ENCODE data around the gene GPR39.

The GPR39 gene

DNA sequence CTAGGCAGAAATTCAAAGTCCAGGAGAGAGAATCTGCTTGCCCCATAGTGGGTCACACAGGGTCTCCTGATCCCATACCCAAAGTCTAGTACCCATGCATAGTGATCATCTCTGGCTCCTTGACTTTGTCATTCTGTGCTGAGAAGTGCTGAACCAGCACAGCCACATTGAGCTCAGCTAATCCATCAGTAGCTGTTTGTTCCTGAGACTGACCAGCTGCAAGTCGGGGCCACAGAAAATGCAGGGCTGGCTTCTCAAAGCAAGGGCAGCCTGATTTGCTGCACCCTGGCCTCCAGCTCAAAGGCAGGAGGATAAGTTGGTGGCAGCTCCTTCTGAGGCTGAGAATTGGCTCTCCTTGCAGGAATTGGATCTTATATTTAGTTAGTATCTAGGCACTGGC lies 181.2 kb downstream of the GPR39 start:
- DNase-seq (ENCODE audit: low read depth in 1 of 2, low spot score in 1 of 2): no peak

DNA sequence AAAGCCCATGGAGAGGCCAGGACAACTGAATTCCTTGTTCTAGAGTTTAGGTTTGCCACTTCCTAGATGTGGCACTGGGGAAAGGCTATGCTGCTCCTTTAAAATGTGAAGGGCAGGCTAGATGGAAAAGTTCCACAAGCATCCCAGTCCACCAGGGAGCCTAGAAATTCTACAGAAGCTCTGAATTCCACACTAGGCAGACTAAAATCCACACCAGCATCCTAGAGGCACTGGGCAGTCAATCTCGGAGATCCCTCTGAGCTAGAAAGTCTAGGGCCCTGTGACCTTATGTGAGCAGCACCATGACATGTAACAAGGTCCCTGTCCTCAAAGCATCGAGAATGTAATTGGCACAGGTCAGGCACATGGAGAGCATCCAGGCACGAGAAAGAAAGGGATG lies 181.9 kb downstream of the GPR39 start:
- no peak for DNase-seq (ENCODE audit: low read depth in 1 of 2, low spot score in 1 of 2)

DNA sequence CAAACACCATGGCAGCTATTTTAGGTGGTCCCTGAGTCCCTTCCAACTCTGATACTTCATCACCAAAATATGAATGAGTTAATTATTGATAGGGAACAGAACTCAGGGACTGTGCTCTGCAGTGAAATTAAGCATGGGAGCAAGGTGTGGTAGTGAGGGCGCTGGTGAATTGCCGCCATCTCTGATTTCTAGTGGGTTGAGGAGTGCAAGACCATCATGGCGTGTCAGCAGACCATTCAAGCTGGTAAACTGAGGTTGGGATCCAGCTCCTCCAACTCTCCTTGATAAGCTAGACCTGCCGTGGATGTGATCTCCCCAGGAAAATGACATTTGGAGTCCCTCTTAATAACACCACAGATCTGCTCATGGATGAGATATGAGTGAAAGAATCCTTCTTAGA lies 183.0 kb downstream of the GPR39 start:
- DNase-seq (ENCODE audit: low read depth in 1 of 2, low spot score in 1 of 2): no peak

DNA sequence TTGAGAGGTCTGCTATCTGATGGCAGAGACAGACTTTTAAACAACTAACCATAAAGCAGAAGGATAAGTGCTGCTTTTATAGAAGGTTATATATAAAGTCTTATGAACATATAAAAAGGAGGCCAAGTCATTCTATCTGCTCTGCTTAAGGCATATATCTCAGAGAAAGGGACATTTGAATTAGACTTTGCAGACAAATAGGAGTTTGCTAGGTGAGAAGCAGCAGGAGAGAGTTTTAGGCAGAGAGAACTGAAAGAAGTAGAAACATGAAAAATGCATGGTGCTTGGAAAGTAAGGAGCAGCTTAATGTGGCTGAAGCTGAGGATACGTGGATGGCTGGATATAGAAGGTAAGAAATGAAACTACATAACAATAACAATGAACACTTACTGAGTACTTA lies 188.0 kb downstream of the GPR39 start:
- no peak for DNase-seq (ENCODE audit: low read depth in 1 of 2, low spot score in 1 of 2)

DNA sequence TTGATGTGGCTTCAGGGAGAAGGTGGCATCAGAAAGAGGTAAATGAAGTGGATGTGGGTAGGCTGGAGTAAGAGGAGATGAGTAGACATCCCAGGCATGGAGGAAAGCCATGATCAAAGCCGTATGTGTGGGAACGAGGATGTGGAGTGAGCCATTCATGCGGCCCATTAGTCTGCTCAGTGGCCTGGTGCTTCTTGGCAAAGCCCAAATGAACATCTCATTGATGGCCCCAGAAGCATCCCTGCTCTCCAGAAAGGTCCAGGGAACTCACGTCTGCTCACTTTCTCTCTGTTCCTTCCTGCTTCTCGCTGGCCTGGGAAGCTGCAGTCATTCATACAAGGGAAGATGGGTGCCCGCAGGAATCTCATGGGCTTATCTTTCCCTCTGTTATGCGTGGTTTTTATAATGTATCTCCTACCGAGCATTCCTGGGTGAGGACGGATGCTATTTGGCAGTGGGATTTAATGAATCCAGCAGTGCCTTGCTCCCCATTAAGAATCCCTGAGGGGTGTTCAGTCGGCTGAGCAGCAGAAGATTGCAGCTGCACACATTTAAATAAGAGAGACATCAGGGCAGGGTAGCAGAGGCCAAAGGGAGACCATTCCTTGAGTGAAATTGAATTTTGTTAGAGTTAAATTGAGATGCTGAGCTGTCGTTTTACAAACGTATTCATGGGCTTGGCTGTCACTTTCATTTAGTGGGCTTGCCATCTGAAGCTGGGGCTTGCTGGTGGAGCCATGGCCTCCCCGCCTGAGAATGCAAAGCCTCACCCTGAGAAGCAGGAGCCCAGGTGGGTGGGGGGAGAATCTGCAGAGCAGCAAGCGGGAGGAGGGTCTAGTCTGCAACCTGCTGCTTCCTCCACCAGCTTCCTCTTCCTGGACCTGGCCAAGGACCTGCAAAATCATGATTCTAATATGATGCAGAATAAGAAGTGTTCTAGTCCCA lies 188.9 kb downstream of the GPR39 start:
- no peak for DNase-seq (ENCODE audit: low read depth in 1 of 2, low spot score in 1 of 2)

DNA sequence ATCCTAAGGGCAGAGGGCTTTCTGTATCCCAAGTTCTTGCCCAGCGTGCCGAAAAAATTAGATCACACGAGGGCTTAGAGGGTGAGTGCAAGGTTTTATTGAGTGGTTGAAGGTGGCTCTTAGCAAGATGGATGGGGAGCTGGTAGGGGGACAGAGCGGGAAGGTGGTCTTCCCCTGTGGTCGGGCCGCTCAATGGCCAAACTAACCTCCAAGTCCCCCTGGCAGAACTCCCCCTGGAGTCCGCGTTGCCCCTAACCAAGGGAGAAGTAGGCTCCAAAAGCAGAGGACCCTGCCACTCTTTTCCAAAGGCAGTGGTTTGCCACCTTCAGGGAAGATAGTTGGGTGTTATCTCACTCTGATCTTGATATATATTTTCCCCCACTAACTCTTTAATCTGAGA lies 190.0 kb downstream of the GPR39 start:
- DNase-seq (ENCODE audit: low read depth in 1 of 2, low spot score in 1 of 2): no peak

DNA sequence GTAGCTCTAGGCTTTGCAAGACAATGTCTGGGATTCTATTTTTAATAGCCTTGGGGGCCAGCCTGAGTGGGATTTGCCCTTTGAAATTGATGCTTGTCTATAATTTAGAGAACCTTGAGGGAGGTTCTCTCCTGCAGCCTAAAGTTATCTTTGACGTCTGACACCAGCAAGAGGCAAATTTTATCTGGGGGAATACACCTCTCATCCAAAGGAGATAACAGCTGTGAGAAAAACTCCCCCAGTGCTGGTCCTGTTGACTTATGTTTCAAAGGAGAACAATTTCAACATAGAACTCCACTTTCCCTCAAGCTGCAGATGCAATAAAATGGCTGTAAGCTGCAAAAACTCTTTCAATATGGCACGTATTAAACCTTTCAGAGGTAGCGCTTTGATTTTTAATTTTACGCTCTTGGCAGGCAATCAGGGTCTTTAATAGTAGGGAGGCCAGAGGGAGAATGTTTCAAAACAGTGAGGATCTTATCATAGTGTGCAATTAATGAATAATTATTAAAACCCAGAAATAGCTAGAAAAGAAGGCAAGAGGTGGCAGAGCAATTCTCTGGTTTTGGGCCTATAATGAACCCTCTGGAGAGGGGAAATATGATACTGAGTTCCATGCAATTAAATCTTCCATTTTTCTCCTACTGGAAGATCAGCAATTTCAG lies 191.0 kb downstream of the GPR39 start:
- no peak for DNase-seq (ENCODE audit: low read depth in 1 of 2, low spot score in 1 of 2)

DNA sequence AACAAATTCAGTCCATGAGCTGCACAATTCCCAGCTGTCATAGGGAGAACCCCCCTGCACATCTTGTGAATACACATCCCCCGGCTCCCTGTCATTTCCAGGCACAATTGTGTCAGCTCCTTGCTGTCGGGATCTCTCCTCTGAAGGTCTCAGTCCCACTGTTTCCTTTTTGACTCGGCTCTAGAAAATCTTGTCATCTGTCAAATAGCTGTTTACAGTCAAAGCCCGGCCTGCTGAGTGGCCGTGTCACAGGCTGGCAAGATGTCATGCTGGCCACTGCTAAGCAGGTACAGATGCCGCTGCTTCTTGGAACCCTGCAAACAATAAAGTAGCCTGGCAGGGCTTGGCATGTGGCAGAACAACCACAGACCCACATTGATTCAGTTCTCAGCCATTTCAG lies 191.7 kb downstream of the GPR39 start:
- no peak for DNase-seq (ENCODE audit: low read depth in 1 of 2, low spot score in 1 of 2)

DNA sequence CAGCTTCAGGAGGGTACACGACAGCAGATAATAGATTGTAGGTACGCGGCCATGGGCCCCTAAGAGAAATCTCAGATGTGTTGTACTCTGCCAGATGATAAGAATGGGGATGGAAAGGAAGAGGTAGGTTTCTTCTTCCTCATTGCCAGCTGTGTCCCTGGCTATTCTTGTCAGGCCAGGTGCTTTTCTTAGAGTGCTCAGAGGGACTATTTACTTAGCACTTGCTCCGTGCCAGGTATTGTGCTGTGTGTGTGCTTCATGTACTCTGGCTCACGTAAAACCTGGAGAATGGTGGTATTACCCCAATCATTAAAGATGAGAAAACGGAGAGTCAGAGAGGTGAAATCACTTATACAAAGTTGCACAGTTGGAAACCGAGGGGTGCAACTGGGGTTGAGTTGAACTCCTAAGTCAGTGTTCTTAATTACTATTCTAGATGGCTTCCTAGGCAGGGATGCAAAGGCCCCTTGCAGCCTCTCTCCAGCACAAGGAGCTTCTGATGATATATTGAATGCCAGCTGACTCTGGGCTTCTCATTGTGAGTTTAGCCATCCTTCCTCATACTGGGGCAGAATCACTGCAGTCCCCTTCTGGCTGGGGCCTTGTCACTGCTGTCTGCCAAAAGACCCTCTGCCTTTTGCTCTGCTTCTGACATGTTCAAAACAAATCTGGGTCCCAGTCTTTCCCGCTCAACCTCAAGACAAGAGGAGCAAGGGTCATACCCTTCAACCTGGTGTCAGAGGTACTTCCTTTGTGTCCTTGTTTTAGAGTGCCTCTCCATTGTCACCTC lies 192.7 kb downstream of the GPR39 start:
- no peak for DNase-seq (ENCODE audit: low read depth in 1 of 2, low spot score in 1 of 2)

DNA sequence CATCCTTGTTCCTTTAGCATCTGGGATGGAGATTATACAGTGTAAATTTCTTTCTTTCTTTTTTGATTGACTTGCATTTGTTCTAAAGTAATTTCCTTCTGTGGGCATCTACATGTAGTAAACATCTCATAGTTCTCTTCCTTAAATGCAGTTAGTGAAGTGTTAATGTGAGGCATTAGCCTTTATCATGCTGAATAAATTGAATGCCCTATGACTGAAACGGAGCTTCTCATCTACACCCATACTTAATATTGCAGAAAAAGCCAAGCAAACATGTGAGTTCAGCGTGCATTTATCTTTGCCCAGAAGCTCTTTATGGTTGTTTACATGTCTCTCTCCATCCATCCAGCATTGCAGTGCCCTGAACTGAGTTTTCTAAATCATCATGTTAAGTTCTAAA lies 195.1 kb downstream of the GPR39 start:
- no peak for DNase-seq (ENCODE audit: low read depth in 1 of 2, low spot score in 1 of 2)

DNA sequence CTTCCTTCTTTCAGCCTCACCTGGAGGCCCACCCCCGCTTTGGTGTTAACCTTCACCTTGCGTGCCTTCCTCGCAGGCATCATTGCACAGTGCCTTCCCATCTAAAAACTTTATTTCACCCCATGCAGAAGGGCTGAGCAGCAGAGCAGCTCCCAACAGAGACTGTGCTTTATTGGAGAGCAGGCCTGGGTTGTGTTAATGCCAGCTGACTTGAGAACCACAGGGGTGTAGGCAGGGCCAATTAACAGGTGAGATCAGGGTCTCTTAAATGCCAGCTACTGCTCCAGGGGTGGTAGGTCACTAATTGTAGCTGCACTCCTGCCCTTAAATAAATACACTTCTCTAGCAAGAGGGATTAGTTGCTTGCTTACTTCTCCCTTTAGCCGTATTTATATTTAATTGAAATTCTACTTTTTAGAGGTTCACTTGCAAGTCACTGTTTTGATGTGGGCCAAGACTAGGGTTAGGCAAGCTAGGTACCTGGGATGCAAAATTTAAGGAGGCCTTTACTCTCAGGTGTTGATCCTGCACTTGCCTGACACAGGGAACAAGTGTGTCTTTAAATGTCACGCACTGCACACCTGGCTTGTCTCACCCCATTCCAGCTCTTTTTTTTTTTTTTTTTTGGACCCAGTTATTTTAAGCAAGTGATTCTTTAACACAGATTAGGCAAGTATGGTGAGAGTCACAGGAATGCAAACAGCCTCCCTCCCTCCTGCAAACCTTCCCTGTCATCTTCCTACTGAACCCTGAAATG lies 198.9 kb downstream of the GPR39 start:
- DNase-seq (ENCODE audit: low read depth in 1 of 2, low spot score in 1 of 2): no peak

DNA sequence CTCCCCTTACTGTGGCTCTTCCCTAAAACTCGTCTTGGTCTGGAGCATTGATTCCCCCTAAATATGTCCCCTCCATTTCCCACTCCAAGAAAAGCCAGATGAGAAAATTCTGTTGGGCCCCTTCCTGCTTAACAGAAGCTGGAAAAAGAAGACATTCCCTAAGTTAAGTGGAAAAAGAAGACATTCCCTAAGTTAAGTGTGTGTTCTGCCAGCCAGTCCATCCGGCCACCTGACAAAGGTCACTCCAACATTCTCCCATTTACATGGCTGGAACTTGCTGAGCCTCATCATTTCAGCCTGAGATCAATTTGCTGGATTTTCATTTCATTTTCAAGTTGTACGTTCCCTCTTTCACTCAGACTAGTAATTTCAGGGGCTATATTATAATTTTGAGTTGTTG lies 201.4 kb downstream of the GPR39 start:
- DNase-seq (ENCODE audit: low read depth in 1 of 2, low spot score in 1 of 2): no peak

DNA sequence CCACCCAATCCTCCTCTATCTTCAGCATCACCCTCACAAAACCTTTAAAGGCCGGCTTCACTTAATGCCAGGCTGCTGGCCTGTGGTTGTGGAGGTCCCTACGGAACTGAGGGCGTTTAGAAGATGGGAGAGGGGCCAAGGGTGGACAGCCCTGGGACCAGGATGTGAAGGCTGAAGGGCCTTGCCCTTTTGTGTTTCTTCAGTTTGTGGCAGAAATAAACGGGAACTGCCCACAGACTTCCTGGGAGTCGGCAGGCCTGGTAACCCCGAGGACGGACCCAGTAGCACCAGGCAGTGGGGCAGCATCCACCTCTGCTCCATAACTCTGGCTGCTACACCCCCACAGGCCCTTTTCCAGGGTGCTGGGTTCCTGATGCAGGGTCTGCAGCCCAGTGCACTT lies 202.1 kb downstream of the GPR39 start:
- no peak for DNase-seq (ENCODE audit: low read depth in 1 of 2, low spot score in 1 of 2)

DNA sequence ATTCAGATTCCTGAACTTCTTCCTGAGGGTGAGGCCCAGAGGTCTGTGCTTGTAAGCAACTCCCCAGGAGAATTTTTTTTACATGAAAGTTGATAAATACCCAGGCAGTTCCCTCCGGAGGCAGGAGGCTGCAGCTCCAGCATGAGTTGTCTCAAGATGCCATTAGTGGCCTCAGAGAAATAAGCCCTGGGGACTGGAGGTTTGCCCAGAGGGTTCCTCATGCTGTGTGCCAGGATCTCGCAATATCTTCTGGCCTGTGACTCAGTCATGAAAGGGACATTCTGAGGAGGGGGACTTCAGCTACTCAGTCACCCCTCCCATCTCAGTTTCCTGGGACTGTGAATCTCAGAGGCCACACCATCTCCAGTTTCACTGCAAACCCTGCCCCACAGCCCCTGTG lies 203.5 kb downstream of the GPR39 start:
- no peak for DNase-seq (ENCODE audit: low read depth in 1 of 2, low spot score in 1 of 2)

DNA sequence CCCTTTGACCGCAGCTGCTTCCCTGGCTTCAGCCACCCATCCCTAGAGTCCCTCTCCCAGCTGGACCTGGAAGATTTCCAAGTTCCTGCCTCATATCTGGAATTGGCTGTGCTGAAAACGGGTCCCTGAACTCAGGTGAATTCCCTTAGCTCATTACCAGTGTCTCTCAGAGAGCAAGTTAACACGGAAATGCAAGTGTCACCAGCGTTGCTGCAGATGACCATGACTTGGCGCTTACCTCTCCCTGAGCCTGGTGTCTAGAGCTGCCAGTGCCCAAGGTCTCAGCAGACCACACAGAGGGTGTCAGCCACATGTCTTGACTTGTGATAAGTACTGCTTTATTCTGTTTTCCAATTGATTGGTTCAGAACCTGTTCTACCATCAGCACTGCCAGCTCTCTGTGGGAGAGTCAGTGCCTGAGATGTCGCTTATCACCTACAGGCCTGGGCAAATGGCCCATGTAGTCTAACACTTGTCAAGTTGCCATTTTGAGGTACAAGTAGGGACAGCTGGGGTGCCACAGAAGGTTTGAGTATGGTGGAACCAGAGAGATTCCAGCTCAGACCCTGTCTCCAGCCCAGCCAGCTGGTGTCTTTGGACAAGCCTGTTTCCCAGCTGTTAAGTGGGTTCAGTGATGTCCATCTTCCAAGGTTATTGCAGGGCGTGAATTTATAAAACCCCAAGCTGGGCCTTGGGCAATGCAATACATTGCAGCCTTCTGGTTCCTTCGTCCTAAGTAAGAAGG lies 204.7 kb downstream of the GPR39 start:
- DNase-seq (ENCODE audit: low read depth in 1 of 2, low spot score in 1 of 2): no peak

DNA sequence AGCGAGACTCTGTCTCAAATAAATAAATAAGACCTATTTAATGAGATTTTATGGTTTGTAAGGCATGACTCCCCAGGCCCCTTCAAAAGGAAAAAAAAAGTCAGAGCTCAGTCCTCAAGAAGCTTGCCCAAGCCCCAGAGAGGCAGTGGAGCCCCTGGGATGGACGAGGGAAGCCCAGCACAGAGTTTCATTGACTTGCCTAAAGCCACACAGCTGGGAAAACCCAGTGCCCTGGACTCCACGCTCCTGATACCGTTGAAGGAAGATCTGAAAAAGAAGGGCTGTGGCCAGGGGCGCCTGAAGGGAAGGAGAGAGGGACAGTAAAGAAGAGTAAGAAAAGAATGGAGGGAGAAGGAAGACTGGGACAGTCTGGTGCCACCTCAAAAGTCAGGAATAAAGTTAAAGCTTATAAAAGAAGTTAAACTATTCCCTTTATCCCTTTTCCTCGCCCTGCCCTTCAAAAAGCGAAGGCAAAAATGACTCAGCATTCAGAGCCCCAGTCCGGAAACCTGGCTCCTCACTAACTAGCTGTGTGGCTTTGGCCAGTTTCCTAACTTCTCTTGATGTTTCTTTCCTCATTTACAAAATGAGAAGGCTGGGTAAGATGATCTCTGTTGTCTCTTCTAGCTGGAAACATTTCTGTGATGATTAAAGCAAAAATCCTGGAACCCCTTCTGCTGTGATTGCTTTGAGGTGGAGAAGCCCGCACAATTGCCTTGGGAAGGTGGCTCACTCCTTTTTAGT lies 206.7 kb downstream of the GPR39 start:
- no peak for DNase-seq (ENCODE audit: low read depth in 1 of 2, low spot score in 1 of 2)

DNA sequence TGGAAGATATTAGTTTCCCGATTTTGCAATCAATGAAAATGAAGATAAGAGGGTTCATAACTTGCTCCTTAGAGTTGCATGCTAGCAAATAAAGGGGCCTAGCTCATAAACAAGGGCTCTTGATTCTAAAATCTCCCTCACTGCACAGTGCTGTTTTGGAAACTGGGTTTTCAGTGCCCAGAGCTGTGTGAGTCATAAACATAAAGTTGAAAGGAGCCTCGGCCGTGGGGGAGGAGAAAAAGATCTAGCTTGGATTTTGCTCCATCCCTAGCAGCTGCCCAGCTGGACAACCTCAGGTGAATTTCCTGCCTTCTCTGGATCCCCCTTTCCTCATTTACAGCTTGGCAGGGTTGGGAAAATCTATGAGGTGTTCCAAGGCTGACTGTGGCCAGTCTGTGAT lies 210.9 kb downstream of the GPR39 start:
- DNase-seq (ENCODE audit: low read depth in 1 of 2, low spot score in 1 of 2): no peak

DNA sequence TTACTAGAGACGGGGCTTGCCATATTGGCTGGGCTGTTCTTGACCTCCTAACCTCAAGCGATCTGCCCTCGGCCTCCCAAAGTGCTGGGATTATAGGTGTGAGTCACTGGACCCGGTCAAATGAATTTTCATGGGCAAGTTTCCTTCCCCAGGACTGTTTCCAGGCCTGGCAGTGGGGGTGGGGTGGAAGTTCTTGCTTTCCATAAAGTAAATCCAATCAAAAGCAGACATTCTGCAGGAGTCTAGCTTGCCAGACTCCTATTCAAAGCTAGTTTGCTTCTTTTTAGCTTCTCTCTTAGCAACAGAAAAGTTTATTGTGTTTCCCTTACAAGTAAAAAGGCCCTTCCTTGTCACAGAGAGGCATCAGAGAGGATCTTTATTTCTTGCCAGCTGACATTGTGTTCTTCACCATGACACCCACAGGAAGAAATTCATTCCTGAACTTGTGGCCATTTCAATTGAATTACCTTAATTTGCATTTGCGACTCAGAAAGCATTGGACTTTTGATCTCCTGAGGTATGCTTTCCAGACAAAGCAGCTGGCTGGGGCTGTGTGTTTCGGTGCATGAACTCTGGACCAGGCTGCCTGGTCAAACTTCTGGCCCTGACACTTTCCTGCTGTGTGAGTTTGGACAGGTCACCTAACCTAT lies 215.5 kb downstream of the GPR39 start:
- no peak for DNase-seq (ENCODE audit: low read depth in 1 of 2, low spot score in 1 of 2)

DNA sequence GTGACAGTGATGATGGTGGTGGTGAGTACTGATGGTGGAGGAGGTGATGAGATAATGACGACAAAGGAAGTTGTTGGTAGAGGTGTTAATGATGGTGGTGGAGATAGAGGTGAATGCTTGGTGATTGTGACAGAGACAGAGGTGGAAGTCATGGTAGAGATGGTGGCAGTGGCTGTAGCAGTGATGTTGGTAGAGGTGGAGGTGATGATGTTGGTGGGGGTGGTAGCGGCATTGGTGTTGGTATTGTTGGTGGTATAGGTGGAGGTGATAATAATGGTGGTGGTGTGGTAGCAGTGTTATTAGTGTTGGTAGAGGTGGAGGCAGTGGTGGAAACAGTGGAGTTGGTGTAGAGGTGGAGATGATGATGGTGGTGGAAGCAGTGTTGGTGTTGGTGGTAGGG lies 217.0 kb downstream of the GPR39 start:
- no peak for DNase-seq (ENCODE audit: low read depth in 1 of 2, low spot score in 1 of 2)

Measured in activated CD4-positive, alpha-beta T cell treated with anti-CD3 and anti-CD28 coated beads, Interleukin-2, amount 50 U/mL, for 24 hours (primary cell).